ENCODE data around the gene ESRRA.
A peak's percentile ranks its signal among the peaks of the same experiment; 100 is the strongest.

ESRRA gene

DNA sequence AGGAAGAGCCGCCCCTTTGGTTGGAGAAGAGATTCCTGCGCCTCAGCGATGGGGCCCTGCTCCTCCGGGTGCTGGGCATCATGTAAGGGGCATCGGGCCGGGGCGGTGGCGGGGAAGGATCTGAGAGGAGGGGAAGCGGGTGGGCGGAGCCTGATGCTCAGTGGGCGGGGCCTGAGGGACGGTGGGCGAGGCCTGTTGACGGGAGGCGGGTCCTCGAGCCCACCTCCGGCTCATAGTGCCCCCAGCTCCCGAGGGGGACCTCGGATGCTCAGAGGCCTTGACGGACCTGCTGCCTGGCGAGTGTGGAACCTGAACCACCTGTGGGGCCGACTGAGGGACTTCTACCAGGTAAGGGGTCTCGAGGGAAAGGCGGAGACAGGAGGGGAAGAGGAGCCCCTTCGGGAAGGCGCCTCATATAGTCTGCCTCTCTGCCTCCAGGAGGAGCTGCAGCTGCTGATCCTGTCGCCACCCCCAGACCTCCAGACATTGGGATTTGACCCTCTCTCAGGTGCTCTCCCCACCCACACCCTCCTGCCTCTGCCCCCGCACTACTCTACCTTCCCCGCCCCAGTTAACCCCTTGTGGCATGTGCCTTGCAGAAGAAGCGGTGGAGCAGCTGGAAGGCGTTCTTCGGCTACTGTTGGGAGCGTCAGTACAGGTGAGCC lies 35.5 kb downstream of the ESRRA start:
- H3K4me3 ChIP-seq (ENCODE audit: low read depth, low read length): no peak overlapping the region
- TF ChIP-seq, protein P1, sequence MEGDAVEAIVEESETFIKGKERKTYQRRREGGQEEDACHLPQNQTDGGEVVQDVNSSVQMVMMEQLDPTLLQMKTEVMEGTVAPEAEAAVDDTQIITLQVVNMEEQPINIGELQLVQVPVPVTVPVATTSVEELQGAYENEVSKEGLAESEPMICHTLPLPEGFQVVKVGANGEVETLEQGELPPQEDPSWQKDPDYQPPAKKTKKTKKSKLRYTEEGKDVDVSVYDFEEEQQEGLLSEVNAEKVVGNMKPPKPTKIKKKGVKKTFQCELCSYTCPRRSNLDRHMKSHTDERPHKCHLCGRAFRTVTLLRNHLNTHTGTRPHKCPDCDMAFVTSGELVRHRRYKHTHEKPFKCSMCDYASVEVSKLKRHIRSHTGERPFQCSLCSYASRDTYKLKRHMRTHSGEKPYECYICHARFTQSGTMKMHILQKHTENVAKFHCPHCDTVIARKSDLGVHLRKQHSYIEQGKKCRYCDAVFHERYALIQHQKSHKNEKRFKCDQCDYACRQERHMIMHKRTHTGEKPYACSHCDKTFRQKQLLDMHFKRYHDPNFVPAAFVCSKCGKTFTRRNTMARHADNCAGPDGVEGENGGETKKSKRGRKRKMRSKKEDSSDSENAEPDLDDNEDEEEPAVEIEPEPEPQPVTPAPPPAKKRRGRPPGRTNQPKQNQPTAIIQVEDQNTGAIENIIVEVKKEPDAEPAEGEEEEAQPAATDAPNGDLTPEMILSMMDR (IDR thresholded peaks at IDR 0.05; ENCODE audit: low read depth, low read length): peak; percentile 19
- in situ Hi-C loops (cut with HindIII; ENCODE audit: low sequenced_read_pairs): no loop called here
- no peak for DNase-seq (ENCODE audit: low read depth, low spot score)

DNA sequence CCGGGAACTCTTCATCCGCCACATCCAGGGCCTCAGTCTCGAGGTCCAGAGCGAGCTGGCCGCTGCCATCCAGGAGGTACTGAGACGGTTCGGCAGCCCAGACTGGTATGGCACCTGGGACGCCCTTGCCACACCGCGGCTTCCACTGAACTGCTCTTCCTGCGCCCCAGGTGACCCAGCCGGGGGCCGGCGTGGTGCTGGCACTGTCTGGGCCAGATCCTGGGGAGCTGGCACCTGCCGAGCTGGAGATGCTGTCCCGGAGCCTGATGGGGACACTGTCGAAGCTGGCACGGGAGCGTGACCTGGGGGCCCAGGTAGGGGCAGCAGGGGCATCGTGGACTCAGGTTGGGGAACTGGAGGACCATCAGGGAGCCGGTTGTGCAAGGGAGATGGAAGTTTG lies 36.1 kb downstream of the ESRRA start:
- H3K4me3 ChIP-seq (ENCODE audit: low read depth, low read length): no peak overlapping the region
- TF ChIP-seq, protein P1 (IDR thresholded peaks at IDR 0.05; ENCODE audit: low read depth, low read length): no peak
- in situ Hi-C loops (cut with HindIII; ENCODE audit: low sequenced_read_pairs): no loop called here
- no peak for DNase-seq (ENCODE audit: low read depth, low spot score)

DNA sequence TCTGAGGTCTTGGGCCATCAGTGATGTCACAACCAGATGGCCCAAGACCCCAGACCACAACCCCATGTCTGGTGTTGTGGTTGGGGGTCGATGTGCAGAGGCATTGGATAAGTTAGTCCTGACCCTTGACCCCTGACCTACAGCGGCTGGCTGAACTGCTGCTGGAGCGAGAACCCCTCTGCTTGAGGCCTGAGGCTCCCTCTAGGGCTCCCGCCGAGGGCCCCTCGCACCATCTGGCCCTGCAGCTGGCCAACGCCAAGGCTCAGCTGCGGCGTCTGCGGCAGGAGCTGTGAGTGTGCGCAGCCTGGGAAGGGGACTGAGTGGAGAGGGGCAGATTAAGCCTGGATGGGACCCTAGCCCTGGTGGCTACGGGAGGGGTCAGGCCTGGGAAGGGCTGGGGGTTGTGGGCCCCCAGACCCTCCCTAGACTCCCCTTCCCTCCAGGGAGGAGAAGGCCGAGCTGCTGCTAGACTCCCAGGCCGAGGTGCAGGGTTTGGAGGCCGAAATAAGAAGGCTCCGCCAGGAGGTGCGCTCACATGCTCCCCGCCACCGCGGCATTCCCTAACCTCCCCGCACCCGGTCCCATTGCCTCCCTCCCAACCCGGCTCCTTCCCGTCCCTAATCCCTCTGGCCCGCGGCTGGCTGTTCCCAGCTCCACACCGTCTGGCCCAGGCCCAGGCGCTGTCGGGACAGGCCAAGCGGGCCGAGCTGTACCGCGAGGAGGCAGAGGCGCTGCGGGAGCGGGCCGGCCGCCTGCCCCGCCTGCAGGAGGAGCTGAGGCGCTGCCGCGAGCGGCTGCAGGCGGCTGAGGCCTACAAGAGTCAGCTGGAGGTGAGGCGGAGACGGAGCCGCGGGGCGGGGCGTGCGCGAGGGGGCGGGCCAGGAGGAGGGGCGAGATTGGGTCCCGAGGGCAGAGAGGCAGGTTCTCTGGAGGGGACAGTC lies 36.8 kb downstream of the ESRRA start:
- H3K4me3 ChIP-seq (ENCODE audit: low read depth, low read length): peak overlapping the region; percentile 20
- TF ChIP-seq, protein P1 (IDR thresholded peaks at IDR 0.05; ENCODE audit: low read depth, low read length): peak; percentile 33
- DNase-seq (ENCODE audit: low read depth, low spot score): peak; percentile 80
- in situ Hi-C loops (cut with HindIII; ENCODE audit: low sequenced_read_pairs): no loop called here

DNA sequence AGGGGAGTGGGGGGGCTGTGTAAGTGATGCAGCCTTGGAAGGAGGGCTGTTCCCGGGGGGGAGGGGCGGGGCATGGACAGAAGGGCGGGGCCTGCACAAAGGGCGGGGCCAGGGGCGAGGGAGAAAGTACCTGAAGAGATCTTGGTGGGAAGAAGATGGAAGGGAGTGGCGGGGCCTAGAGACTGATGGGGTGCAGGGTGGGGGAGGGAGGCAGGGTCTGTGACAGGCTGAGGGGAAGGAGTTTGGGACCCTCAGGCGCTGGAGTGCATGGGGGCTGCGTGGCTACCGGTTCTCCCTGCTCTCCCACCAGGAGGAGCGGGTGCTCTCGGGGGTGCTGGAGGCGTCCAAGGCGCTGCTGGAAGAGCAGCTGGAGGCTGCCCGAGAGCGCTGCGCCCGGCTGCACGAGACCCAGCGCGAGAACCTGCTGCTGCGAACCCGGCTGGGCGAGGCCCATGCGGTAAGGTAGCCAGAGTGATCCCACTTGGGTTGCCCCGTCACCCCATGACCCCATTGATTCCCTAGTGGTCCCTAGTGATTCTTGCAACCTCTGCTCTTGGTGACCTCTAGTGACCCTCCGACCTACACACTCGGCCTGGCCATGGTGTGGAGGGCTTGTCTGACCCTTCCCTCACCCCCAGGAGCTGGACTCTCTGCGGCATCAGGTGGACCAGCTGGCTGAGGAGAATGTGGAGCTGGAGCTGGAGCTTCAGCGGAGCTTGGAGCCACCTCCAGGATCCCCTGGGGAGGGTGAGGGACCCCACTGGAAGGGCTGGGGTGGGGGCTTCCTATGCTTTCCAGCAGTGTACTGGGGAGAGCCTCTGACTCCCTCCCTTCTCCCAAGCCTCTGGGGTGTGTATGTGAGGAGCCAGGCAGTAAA lies 37.8 kb downstream of the ESRRA start:
- H3K4me3 ChIP-seq (ENCODE audit: low read depth, low read length): no peak overlapping the region
- TF ChIP-seq, protein P1 (IDR thresholded peaks at IDR 0.05; ENCODE audit: low read depth, low read length): no peak
- in situ Hi-C loops (cut with HindIII; ENCODE audit: low sequenced_read_pairs): no loop called here
- no peak for DNase-seq (ENCODE audit: low read depth, low spot score)

DNA sequence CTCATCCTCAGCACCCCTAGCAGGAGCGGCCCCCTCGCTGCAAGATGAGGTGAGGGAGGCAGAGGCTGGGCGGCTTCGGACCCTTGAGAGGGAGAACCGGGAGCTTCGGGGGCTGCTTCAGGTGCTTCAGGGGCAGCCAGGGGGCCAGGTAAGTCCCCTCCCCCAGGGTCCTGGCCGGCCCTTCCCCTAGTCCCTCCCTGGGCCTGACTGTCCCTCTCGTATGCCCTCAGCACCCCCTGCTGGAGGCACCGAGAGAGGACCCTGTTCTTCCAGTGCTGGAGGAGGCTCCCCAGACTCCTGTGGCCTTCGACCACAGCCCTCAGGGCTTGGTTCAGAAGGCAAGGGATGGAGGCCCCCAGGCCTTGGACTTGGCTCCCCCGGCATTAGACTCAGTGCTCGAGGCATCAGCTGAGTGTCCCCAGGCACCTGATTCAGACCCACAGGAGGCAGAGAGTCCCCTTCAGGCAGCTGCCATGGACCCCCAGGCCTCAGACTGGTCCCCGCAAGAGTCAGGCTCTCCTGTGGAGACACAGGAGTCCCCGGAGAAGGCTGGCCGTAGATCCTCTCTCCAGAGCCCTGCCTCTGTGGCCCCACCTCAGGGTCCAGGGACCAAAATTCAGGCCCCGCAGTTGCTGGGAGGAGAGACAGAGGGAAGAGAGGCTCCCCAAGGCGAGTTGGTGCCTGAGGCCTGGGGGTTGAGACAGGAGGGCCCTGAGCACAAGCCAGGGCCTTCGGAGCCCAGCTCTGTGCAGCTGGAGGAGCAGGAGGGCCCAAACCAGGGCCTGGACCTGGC lies 38.6 kb downstream of the ESRRA start:
- TF ChIP-seq, protein P1 (IDR thresholded peaks at IDR 0.05; ENCODE audit: low read depth, low read length): peak; percentile 38
- no peak overlapping the region for H3K4me3 ChIP-seq (ENCODE audit: low read depth, low read length)
- in situ Hi-C loops (cut with HindIII; ENCODE audit: low sequenced_read_pairs): no loop called here
- no peak for DNase-seq (ENCODE audit: low read depth, low spot score)
